G401 (cell line): ENCODE results near the gene CMTR1. TPM values are rescaled to one million over a fixed set of nuclear protein-coding genes. Genes with fewer than 3 reads are reported as not detected.
"Not testable (repeated sequence)": the region's sequence is repeated elsewhere in the genome, so short reads cannot be mapped to it uniquely, and the experiment has no call there.

Source experiments
- DNase-seq: peaks from one replicate; pipeline ENCODE4 v3.0.0-alpha.2; 2015; ENCODE audit warnings: low spot score
- in situ Hi-C: cut with HindIII; loops from 2 replicates; pipeline ENCODE4 v1.10.0; 2016; ENCODE audit warnings: low sequenced_read_pairs, mixed read lengths
- total RNA-seq: library from RNA; depleted of rRNA; stranded (reverse); fragments of >200 nt; shearing (Covaris generic); gene quantifications from 2 replicates; pipeline ENCODE4 v1.2.3, GENCODE V29; 2014

CMTR1 gene
- total RNA-seq, 1 experiment from 2014 or later = 47.7 TPM

DNA sequence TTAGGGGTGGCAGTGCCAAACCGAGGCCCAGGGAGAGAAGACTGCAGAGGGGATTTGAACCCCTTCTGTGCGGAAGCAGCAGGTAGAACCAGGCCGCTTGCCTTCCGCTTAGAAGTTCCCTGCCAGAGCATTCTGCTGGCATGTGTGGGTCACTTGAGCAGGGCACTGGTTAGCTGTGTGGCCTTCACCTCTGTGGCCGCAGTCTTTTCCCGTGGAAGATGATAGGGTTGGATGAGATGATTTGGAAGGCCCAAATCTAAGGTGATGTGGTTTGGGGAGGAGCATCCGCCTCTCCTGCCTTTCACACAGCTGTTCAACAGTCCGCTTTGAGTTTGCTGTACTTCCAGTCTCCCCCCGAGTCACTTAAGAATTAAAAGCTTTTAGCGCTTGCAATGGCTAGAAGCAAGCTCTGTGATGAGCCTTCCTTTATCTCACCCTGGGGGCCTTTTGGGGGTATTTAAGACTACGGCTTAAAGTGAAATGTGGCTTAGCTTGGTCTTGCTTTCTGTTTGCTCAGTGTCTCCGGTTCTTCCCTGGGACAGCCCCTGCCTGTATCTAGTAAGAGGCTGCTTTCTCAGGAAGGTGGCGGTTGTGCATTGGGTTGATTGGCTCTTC is 743 bp downstream of the CMTR1 start:
- DNase-seq = peak; percentile 46
- in situ Hi-C loops = no loop called here

GRCh38 chr6:37435373-37435772 is 2.4 kb downstream of the CMTR1 start:
- no peak for DNase-seq

DNA sequence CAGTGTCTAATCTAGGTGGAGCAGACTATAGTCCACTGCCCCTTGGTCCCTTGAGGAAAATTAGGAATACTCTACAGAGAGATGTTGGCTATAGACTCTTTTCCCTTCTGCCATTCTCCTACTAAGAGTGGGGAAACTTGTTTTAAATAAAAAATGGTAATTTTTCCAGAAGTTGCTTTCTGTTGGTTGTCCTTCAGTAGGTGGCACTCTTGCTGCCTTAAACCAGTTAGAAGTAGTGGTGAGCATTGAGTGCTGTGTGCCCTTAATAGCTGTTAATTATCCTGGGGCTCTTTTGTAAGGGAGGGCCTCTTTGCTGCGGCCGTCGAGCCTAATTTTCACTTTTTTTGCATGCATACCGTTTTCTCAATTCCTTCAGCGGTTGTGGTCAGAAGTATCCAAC is 2.8 kb downstream of the CMTR1 start:
- in situ Hi-C loops = no loop called here
- DNase-seq = no peak

More at GRCh38 chr6:37435373-37435772, 2.4 kb downstream of the CMTR1 start:
- in situ Hi-C loops = no loop called here

DNA sequence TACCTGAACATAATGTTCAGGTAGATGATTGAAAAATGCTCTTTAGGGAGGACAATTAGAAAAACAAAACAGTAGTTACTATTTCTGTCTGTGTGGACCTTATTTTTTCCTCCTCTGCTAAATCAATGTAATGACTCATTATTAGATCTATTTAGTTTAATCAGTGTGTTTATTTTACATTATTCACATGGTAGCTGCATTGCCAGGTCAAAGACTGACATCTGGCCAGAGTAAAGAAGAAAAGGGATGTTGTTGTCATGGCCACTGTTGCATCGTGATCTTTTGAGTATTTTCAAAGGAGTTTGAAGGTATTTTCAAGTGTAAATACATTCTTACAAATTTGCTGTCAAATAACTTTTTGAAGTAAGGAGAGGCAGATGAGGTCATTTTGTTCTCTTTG is 5.9 kb downstream of the CMTR1 start:
- in situ Hi-C loops = no loop called here

GRCh38 chr6:37441651-37442050 is 8.6 kb downstream of the CMTR1 start:
- DNase-seq = no peak
- in situ Hi-C loops = no loop called here

More for the DNA sequence above, 5.9 kb downstream of the CMTR1 start:
- DNase-seq = no peak

DNA sequence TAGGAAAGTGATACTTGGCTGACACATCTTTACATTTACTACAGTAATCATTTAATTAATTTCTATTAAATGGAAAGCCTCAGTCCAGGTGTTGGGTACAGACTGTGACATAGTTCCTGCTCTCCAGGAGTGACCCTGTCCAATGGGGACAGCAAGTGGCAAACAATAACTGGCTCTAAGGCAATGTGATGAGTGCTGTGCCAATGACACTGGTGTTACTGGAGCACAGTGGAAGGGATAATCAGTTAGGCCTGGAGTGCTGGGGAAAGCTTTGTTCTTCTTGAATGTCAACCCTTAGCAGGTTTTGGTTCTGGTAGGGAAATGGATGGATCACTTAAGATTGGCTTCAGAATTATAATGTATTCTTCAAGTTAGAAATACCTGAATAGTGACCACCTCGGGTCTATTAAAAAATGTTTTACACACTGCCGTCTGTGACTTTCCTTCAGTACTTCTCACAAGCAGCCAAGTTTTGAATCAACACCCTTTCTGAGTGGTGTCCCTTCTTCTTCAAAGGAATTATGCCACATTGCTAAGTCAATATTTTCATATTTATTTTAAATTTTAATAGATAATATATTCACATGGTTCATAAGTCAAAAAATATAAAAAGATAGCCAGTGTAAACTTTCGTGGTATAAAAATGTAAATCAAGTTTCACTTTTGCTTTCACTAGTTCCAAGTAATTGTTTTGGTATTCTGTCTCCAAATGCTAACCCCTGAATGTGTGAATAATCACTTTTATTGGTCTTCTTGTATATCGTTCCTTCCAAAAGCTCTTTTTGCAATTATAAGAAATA is 9.6 kb downstream of the CMTR1 start:
- no peak for DNase-seq
- in situ Hi-C loops = no loop called here

DNA sequence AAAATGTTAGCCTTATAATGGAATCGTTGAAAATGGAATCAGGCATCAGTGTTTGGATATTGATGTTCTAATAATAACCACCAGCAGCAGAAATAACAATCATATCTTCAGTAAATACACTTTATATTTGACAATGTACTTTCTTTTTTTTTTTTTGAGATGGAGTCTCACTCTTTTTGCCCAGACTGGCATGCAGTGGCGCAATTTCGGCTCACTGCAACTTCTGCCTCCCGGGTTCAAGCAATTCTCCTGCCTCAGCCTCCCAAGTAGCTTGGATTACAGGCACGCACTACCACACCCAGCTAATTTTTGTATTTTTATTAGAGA is 10.2 kb downstream of the CMTR1 start:
- DNase-seq, in situ Hi-C loops: not testable (repeated sequence)

DNA sequence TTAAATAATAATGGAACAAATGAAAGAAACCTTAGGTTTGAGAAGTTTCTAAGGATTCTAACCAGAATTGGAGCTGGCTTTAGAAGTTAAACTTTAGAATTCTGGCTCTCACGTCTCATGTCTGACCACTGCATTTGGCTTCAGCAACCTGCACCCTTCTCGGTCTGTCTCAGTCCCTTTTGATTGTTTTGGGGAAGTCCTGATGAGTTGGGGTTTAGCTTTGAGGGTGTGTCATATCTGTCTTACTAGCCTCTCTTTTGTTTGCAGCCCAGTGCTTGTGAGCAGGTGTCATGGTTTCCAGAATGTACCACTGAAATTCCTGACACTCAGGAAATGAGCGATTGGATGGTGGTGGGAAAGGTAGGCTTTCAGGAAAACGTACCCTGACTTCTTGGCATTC is 17.0 kb downstream of the CMTR1 start:
- no peak for DNase-seq
- in situ Hi-C loops = no loop called here

GRCh38 chr6:37451441-37452193 is 18.6 kb downstream of the CMTR1 start:
- DNase-seq = no peak
- in situ Hi-C loops = no loop called here

DNA sequence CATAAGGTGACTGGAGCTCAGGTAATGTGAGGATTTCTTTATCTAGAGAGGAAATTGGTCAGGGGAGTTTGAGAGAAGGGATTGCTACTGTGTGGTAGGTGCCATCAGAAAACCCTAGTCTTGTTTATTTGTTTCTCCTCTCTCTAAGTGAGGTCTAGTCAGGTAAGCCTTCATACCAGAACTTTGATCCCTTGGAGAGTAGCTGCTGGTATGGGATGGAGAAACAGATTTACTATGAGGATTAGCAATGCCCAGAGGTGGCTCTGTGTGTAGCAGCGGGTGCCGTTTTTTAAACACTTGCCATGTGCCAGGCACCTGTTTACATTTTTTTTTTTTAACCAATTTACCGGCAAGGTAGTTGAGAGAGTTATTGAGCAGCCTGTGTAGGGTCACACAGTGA is 19.5 kb downstream of the CMTR1 start:
- no peak for DNase-seq
- in situ Hi-C loops = no loop called here

- in situ Hi-C loops = no loop called here
- no peak for DNase-seq
Observed at GRCh38 chr6:37454420-37455140, 21.6 kb downstream of the CMTR1 start.

- no peak for DNase-seq
- in situ Hi-C loops = no loop called here
Observed at GRCh38 chr6:37456126-37456525, 23.1 kb downstream of the CMTR1 start.

DNA sequence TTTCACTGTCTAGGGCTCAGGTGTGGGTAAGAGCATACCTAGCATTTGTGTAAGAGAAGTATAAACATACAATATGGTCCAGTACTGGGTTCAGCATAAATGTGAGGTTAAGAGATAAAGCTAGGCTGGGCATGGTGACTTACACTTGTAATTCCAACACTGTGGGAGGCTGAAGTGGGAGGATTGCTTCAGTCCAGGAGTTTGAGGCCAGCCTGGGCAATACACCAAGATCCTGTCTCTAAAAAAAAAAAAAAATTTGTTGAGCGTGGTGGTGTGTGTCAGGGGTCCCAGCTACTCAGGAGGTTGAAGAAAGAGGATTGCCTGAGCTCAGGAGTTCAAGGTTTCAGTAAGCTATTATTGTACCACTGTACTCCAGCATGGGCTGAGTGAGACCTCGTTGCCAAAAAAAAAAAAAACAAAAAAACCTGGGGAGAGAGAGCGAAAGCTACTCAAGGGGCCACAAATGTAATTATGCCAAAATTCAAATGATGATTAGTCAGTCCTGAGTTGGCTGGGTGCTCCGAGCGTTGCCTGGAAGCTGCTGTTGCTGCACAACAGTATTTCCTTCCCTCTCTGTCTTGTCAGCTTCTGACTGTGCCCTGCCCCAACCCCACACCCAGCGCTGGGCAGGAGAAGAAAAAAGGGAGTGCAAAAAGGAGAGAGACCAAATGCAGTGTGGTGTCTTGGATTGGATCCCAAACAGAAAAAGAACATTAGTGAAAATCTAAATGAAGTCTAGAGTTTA is 24.0 kb downstream of the CMTR1 start:
- no peak for DNase-seq
- in situ Hi-C loops = no loop called here

- in situ Hi-C loops = no loop called here
- no peak for DNase-seq
Observed at GRCh38 chr6:37459981-37460800, 27.2 kb downstream of the CMTR1 start.

- in situ Hi-C loops = no loop called here
- no peak for DNase-seq
Observed at GRCh38 chr6:37460805-37461204, 27.8 kb downstream of the CMTR1 start.

GRCh38 chr6:37463110-37463509 is 30.1 kb downstream of the CMTR1 start:
- in situ Hi-C loops = no loop called here

GRCh38 chr6:37467718-37468117 is 34.7 kb downstream of the CMTR1 start:
- no peak for DNase-seq
- in situ Hi-C loops = no loop called here

More at GRCh38 chr6:37463110-37463509, 30.1 kb downstream of the CMTR1 start:
- no peak for DNase-seq
